AG09309 (cell line): ENCODE results near the gene MAP4.

ENCODE experiments used
- DNase-seq: peaks from one replicate; pipeline ENCODE4 v3.0.0-alpha.2; 2010; ENCODE audit warnings: low read depth
- H3K4me3 ChIP-seq: 2 replicates; pipeline ENCODE4 v1.5.1; 2011; ENCODE audit warnings: mild to moderate bottlenecking, low read depth, low read length, moderate library complexity; ENCODE audit not compliant: control insufficient read depth
- CTCF ChIP-seq: IDR thresholded peaks from 2 replicates; pipeline ENCODE4 v1.5.1; 2011; ENCODE audit warnings: mild to moderate bottlenecking, low read depth, low read length, inconsistent platforms; ENCODE audit not compliant: insufficient read depth, control insufficient read depth; ENCODE audit errors: missing control alignments

Gene MAP4

GRCh38 chr3:47901280-47901833, 114.9 kb downstream of the MAP4 start:
- no peak for DNase-seq
- H3K4me3 ChIP-seq, result no peak overlapping the region
- TF ChIP-seq CTCF, result no peak

DNA sequence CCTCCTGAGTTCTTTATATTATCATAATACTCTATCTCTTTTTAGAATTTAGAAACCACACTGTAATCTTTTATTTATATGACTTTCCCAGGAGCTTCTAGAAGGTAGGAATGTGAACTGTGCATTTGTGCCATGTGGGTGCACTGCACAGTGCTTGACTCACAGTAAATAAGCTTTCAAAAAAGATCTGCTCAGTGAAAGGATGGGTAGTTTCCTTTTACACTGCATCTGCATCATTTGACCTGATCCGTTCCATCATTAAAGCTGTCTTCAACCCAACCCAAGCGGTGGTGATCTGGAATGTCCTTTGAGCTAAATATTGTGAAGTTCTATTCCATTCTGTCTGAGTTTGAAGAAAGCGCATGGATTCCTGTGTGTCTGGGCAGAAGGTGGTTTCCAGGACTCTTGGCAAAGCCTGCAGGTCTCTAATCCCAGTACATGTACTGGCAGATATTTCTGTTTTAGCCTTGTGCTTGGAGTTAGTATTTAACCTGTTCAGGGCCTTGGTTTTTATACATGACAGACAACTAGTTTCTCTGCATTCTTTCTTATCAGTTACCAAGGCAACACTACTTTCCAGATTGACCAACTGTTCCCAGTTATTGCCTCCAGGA, 116.6 kb downstream of the MAP4 start:
- TF ChIP-seq CTCF, result no peak
- DNase-seq, result no peak
- H3K4me3 ChIP-seq, result no peak overlapping the region

GRCh38 chr3:47897954-47898353, 118.3 kb downstream of the MAP4 start:
- DNase-seq, result no peak
- no peak for TF ChIP-seq CTCF

GRCh38 chr3:47896736-47897135, 119.5 kb downstream of the MAP4 start:
- no peak for TF ChIP-seq CTCF
- no peak for DNase-seq
- H3K4me3 ChIP-seq, result no peak overlapping the region

More at GRCh38 chr3:47897954-47898353, 118.3 kb downstream of the MAP4 start:
- H3K4me3 ChIP-seq, result no peak overlapping the region

DNA sequence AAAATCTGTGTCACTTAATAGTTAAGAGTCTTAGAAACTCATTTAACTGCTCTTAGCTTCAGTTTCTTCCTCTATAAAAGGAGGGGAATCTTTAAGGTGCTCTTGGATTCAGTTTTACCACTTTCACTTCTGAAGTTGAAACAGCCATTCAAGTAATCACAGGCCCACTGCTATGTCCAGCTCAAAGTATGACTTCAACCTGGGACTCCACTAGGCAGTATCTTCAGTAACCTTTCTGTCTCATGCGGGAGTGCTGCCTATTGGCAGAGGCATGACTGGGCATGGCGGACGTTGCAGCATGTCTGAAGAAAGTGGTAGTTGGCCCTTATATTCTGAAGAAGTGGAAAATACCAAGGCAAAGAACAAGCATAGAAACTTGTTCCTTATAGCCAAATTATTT, 121.0 kb downstream of the MAP4 start:
- TF ChIP-seq CTCF, result no peak
- no peak overlapping the region for H3K4me3 ChIP-seq
- no peak for DNase-seq

DNA sequence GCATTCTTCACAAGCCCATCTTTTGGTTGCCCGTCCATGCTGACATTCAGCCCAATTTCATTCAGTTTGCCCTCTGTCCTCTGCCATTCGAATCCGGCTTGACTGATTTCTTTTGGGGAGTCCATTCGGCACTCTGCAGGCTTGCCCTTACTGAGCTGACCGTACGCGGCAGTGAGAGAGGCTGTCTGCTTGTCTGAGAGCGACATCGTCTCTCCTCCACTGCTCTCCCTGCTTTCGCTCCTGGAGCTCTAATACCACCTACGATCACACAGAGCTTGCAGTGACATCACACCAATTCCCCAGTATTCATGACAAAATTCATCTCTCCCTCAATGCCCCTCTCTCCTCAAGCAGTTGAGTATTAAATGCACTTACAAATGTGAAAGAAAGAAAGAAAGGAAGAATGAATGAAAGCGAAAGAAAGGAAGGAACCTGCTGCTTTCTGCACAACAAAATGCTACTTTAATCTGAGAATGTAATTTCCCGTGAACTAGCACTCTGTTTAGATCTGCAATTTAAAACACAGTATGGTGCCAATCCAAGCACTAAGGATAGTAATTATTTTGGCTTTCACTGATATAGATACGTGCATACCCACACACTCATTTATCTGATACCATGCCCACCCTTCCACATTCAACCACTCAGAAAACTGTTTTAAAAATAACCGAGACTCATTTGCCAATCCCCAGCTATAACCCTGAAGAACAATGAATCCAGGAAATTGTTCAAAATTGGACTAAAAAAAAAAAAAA, 123.8 kb downstream of the MAP4 start:
- TF ChIP-seq CTCF, result no peak
- no peak for DNase-seq
- H3K4me3 ChIP-seq, result no peak overlapping the region
